GM19351 (cell line): Measurements from ENCODE around the gene CHCHD2.
A peak's percentile ranks its signal among the peaks of the same experiment; 100 is the strongest.
"Not testable (repeated sequence)": the region's sequence is repeated elsewhere in the genome, so short reads cannot be mapped to it uniquely, and the experiment has no call there.

ENCODE experiments used
- ATAC-seq: cut with Tn5 transposase; IDR thresholded peaks from one replicate; pipeline ENCODE4 v1.9.1; 2021; ENCODE audit warnings: mild to moderate bottlenecking, moderate library complexity; ENCODE audit not compliant: unreplicated experiment

The CHCHD2 gene

DNA sequence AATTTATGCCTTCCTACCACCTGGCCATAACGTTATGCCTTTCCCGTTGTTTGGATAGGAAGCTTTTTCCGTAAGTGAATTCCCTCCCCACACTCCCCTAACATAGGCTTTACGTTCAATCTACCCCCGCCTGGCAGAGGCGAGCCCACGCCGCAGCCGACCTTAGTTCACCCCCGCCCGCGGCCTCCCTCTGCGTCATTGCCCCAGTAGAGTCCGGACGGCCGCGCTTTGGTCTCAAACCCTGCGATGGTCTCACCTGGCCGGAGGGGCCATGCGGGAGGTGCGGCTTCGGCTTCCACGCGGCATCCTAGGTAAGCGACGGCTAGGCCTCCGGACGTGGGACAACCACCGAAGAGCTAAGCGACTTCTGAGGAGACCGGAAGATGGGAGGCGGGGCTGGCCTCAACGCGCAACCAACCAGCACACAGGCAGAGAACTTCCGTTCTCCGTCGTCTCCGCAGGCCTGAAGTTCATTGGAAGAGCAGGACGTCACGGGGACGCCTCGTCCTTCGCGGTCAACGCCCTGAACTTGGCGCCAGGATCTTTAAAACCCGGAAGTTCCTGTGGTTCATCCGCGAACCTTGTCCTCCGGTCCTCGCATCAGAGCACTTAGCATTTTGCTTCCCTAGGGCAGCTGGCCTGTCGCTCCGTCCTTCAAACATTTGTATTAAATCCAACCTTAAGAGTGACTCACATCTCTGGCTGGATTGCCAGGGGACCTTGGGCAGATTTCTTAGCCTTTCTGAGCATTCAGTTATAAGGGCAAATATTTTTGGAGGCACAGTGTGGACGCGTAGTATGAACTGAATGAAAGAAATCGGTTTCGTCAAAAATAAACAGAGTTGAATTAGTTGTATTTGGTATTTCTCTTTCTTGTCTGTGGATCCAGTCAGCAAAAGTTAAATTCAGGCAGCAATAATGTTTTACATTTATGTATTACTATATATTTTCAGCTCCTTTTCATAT, at the start of gene CHCHD2:
CHCHD2 (minus strand) TSS at position 369 of the 966 bp plus-strand sequence; CDS start at position 306, 63 bp downstream.
- ATAC-seq = peak; percentile 99

DNA sequence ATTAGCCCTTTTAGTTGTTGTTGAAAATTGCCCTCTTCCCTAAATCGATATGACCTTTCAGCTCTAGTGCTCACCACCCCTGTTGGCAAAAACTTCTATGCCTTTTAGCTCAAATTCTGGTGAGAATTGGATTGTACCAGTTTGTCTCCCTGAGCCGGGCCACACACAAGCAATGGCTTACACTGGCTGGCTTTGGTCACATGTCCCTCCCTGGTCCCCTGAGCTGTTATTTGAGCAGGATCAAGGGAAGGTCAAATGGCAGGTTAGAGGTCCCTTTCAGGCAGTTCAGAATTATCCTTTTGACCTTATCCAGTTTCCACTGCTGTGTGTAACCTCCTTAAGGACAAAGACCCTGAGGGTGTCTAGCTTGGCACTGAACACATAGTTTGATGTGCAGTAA, 24.8 kb upstream of the CHCHD2 start:
- not testable (repeated sequence) for ATAC-seq

GRCh38 chr7:56127241-56127975, 21.1 kb upstream of the CHCHD2 start:
- no peak for ATAC-seq

DNA sequence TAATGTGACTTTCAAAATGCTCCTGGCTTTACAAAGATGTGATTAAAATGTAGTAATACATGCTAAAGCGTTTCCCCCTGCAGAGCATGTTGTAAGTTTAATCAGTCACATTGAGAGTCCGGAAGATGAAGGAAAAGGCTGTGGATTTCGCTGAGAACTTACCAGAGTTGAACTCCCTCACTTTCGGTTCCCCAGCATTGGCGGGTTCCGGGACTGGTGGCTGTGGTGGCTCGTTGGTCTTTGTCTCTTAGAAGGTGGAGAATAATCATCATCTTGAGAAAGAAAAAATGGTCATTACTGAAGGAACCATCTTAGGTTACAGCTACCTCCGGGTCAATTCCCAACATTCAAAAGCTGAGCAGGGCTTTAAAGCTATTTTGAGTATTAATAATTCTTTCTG, 19.6 kb upstream of the CHCHD2 start:
- no peak for ATAC-seq

DNA sequence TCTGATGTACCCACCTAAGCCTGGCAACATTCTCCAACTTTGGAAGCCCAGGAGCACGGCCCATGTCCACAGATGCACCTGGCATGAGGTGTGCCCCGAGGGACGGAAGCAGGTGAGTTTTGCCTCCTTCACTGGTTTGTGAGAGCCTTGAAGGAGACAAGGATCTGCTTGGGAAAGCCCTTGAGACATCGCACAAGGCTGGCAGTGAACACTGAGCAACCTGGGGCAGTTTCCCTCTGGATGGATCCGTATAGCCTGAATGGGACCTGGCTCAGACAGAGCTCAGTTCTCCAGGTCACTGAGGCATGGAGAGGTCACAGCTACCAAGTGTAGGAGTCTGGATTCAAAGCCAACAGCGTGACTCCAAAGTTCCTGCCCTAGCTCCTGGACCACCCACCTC, 18.7 kb upstream of the CHCHD2 start:
- ATAC-seq = no peak

- ATAC-seq = no peak
These were observed 15.2 kb upstream of the CHCHD2 start for GRCh38 chr7:56121440-56121839.

- no peak for ATAC-seq
These were observed 9.7 kb upstream of the CHCHD2 start, which contains the start of gene NUPR2 for GRCh38 chr7:56115852-56116538. TSS of gene NUPR2 (minus strand) at chr7:56116417. CDS start at chr7:56116314, 103 bp downstream.

GRCh38 chr7:56112244-56112643, 6.0 kb upstream of the CHCHD2 start:
- not testable (repeated sequence) for ATAC-seq

DNA sequence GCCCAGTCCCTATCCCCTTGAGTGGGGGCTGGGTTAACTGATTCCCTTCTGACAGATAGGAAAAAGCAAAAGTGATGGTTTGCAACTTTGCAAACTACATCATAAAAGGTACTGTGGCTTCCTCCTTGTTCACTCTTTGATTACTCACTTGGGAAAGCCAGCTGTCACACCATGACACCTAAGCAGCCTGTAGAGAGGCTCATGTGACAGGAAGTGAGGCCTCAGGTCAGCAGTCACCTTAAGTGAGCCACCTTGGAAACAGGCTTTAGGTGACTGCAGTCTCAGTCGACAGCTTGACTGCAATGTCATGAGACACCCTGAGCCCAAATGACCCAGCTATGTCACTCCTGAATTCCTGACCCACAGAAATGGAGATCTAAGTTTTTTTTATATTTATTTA, 4.3 kb upstream of the CHCHD2 start:
- no peak for ATAC-seq

- ATAC-seq = no peak
These were observed 1.6 kb upstream of the CHCHD2 start for GRCh38 chr7:56107954-56108258.

DNA sequence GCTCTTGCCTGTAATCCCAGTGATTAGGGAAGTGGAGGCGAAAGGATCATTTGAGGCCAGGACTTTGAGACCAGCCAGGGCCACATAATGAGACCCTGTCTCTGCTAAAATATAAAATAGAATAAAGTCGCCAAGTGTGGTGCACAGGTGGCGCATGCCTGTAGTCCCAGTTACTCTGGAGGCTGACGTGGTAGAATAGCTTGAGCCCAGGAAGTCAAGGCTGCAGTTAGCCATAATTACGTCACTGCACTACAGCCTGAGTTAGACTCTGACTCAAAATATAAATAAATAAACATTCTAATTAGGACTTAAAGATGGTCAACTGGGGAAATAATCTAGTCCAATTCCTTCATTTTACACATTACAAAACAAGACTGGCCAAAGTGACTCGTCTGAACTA, 768 bp downstream of the CHCHD2 start:
- ATAC-seq = peak; percentile 31

DNA sequence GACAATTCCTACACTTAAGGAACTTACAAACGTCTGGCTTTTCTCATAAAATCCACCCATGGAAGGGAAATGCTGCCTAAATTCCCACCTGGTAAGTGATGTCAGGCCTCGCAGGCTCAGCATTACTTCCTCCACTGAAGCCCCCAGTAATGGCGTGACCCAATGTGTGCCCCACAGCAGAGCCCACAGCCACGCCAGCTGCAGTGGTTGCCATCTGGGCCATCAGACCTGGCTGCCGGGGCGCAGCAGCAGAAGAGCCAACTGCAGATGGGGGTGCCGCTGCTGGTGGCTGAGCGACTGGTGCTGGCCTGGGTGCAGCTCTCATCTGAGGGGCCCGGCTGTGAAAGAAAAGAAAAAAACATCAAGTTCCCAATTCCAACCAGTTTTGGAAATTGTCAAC, 2.1 kb downstream of the CHCHD2 start:
- ATAC-seq = not testable (repeated sequence)

- no peak for ATAC-seq
These were observed 6.6 kb downstream of the CHCHD2 start for GRCh38 chr7:56099653-56100052.

GRCh38 chr7:56098187-56099008, 7.9 kb downstream of the CHCHD2 start:
- ATAC-seq = not testable (repeated sequence)

GRCh38 chr7:56097700-56098099, 8.6 kb downstream of the CHCHD2 start:
- ATAC-seq = no peak

DNA sequence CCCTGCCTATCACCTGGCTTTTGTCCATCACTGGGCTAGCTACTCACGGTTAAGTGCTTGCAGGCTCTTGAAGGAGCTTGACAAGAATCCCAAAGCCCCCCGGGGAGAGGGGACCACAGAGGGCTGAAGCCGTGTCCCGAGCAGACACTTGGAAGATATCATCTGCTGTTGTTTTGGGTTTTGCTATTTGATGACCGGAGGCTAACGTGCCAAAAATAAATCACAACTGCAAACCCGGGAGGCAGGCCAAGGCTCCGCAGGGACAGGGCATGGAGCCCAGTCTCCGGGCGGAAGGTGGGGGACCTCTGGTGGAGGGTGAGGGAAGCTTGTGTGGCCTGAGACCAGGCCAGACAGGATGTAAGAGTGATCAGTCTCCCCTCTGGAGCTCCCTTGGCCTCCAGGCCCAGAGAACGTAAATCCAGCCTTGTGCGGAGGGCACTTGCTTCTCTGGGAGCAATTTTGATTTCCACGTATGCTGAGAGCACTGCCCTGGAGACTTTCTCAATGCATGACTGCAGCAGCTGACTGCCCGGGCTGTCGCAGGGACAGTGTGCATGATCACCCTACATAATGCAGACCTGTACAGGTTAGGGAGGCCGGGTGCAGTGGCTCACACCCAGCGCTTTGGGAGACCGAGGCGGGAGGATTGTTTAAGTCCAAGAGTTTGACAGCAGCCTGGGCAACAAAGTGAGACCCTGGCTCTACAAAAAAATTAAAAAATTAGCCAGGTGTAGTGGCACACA, 13.3 kb downstream of the CHCHD2 start, which contains the start of gene PHKG1:
PHKG1 (minus strand) TSS at position 164 of the 743 bp plus-strand sequence. CDS start 4,011 bp downstream, outside the sequence.
- ATAC-seq = no peak

DNA sequence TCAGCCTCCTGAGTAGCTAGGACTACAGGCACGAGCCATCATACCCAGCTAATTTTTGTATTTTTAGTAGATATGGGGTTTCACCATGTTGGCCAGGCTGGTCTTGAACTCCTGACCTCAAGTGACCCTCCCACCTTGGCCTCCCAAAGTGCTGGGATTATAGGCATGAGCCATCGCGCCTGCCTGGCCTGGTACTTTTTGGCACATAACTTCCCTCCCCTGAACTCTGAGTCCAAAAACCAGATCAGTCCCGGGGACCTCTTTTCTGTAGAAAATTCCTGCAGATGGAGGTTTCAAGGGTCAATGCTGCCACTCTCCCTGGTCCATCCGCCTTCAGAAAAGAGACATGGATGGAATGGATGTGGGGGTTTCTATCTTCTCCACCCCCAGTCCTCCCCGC, 13.9 kb downstream of the CHCHD2 start:
- not testable (repeated sequence) for ATAC-seq

- no peak for ATAC-seq
These were observed 14.7 kb downstream of the CHCHD2 start for GRCh38 chr7:56091591-56091990.

DNA sequence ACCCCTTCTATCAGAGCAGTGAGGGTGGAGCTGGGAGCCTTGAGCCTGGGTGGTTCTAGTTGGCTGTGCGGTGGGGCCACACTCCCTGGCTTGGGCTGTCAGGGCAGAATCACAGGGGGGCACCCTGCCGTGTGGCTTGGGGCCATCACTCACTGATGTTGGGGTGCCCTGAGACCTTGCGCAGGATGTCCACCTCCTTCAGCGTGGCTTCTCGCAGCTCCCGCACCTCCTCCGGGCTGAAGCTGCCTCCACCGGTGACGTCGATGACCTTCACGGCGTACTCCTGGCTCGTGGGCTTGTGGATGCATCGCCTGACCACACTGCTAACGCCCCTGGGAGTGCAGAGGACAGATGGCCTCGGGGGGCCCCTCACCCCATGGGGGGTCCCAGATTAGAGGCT, 18.8 kb downstream of the CHCHD2 start:
- no peak for ATAC-seq

DNA sequence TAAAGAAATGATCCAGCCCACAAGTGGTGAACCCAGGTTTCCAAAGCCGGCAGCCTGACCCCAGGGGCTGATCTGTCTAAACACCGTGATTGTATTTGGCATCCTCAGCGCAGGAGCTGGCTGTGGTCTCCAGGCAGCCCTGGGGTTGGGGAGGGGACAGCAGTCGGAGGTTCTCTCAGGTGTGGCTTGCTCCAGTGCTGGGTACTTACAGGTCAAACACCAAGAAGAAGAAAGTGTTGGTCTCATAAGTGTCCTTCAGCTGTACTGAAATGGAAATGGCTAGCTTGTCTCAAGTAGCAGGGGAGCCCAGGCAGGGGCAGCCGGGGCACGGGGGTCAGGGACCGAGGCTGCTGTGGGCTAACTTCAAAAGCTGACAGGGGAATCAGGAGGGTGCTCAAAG, 19.5 kb downstream of the CHCHD2 start:
- no peak for ATAC-seq
